Measurements from ENCODE around the gene DNAJC3.
"Not testable (repeated sequence)": the region's sequence is repeated elsewhere in the genome, so short reads cannot be mapped to it uniquely, and the experiment has no call there.

The DNAJC3 gene

GRCh38 chr13:95671597-95671996 is 5.3 kb upstream of the DNAJC3 start:
- no peak overlapping the region for H3K4me3 ChIP-seq
- DNase-seq (ENCODE audit: low spot score) = no peak
- no peak for TF ChIP-seq CTCF (IDR thresholded peaks at IDR 0.05)
- H3K27ac ChIP-seq = no peak overlapping the region

GRCh38 chr13:95676105-95676761 is 706 bp upstream of the DNAJC3 start:
- no peak for DNase-seq (ENCODE audit: low spot score)
- Histone ChIP-seq H3K27ac (peak overlapping the region; percentile 97 to 98), H3K4me3 (peak overlapping the region; percentile 97)
- TF ChIP-seq CTCF (IDR thresholded peaks at IDR 0.05) = no peak

DNA sequence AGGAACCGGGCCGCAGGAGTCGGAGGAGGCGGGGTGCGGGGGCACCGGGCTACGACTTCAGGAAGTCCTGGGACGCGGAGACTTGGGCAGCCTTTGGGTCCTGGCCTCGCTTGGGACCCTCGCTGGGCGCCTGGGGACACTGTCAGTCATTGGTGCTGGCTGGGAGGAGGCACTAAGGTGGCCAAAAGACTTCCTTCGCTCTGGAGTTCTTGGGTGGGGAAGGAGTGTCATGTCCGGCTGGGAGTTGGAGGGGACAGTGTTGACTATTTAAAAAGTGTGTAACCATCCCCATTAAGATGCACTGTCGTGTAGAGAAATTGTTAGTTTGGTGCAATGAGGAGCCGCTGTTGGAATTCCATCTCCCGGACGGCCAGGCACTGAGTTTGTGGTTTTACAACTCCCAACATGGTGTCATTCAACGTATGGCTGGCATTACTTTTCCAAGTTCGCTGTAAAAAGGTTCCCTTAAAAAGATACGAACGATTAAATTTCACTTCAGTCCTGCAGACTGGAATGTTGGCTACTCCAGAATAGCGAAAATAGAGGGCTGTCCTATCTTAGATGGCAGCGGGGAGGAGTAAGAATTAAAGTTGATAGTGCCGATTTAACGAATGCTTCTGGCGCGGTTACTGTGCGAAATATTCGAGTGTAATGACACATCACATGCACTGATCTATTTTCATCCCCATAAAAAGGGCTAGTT is 776 bp downstream of the DNAJC3 start:
- TF ChIP-seq CTCF (IDR thresholded peaks at IDR 0.05) = no peak
- no peak for DNase-seq (ENCODE audit: low spot score)

GRCh38 chr13:95678967-95679366 is 2.0 kb downstream of the DNAJC3 start:
- H3K4me3 ChIP-seq = peak overlapping the region; percentile 97
- no peak for DNase-seq (ENCODE audit: low spot score)
- H3K27ac ChIP-seq = no peak overlapping the region
- no peak for TF ChIP-seq CTCF (IDR thresholded peaks at IDR 0.05)

More for the DNA sequence above, 776 bp downstream of the DNAJC3 start:
- H3K4me3 ChIP-seq = peak overlapping the region; percentile 97
- peak overlapping the region; percentile 97 to 98 for H3K27ac ChIP-seq

- DNase-seq (ENCODE audit: low spot score) = no peak
- H3K4me3 ChIP-seq = no peak overlapping the region
- no peak for TF ChIP-seq CTCF (IDR thresholded peaks at IDR 0.05)
- no peak overlapping the region for H3K27ac ChIP-seq
These were observed 2.8 kb downstream of the DNAJC3 start for GRCh38 chr13:95679722-95680121.

GRCh38 chr13:95684418-95684817 is 7.5 kb downstream of the DNAJC3 start:
- no peak for DNase-seq (ENCODE audit: low spot score)
- no peak for TF ChIP-seq CTCF (IDR thresholded peaks at IDR 0.05)
- Histone ChIP-seq H3K27ac (no peak overlapping the region), H3K4me3 (no peak overlapping the region)

DNA sequence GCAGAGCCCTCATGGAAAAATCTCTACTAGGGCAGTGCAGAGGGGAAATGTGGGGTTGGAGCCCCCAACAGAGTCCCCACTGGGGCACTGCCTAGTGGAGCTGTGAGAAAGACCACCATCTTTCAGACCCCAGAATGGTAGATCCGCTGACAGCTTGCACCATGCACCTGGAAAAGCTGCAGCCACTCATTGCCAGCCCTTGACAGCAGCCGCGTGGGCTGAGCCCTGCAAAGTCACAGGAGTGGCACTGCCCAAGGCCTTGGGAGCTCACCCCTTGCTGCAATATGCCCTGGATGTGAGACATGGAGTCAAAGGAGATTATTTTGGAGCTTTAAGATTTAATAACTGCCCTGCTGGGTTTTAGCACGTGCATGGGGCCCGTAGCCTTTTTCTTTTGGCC is 8.0 kb downstream of the DNAJC3 start:
- DNase-seq (ENCODE audit: low spot score); H3K27ac ChIP-seq; H3K4me3 ChIP-seq: not testable (repeated sequence)
